Small intestine (tissue), 7 donors: ENCODE data around the gene ZNF320. TPM values are rescaled to one million over a fixed set of nuclear protein-coding genes. Genes with fewer than 3 reads are reported as not detected.
"Not testable (repeated sequence)": the region's sequence is repeated elsewhere in the genome, so short reads cannot be mapped to it uniquely, and the experiment has no call there.

ENCODE experiments used
- DNase-seq, 2 donors: peaks; one replicate each; pipeline versions ENCODE4 v3.0.0 to v3.0.0-alpha.2; 2013
- FAIRE-seq: peaks from 2 replicates; lab custom pipeline; 2012; peaks lifted over from hg19 to GRCh38; lab: Jason Lieb, UNC
- H3K27ac ChIP-seq, 3 donors: one replicate each; pipeline ENCODE4 v1.5.1; 2013; ENCODE audit warnings: low read length in 2 of 3, mild to moderate bottlenecking in 2 of 3, control low read depth in 1 of 3, inconsistent platforms in 1 of 3, low read depth in 1 of 3, moderate library complexity in 1 of 3
- H3K27me3 ChIP-seq, 3 donors: one replicate each; pipeline ENCODE4 v1.6.1; 2013; ENCODE audit warnings: low read length in 3 of 3, inconsistent platforms in 1 of 3; ENCODE audit not compliant: control insufficient read depth in 3 of 3, insufficient read depth in 3 of 3
- H3K36me3 ChIP-seq, 3 donors: one replicate each; pipeline ENCODE4 v1.6.1; 2013; ENCODE audit warnings: low read length in 3 of 3, inconsistent platforms in 1 of 3, low read depth in 1 of 3, mild to moderate bottlenecking in 1 of 3, moderate library complexity in 1 of 3; ENCODE audit not compliant: control insufficient read depth in 3 of 3, insufficient read depth in 2 of 3
- H3K4me1 ChIP-seq, 3 donors: one replicate each; pipeline ENCODE4 v1.6.1; 2013; ENCODE audit warnings: low read length in 2 of 3, inconsistent platforms in 1 of 3, low read depth in 1 of 3, mild to moderate bottlenecking in 1 of 3, moderate library complexity in 1 of 3; ENCODE audit not compliant: control insufficient read depth in 3 of 3, insufficient read depth in 2 of 3
- H3K4me3 ChIP-seq, 3 donors: one replicate each; pipeline ENCODE4 v1.5.1; 2013; ENCODE audit warnings: low read length in 3 of 3, control low read depth in 1 of 3, inconsistent platforms in 1 of 3, low read depth in 1 of 3, mild to moderate bottlenecking in 1 of 3, moderate library complexity in 1 of 3
- H3K9me3 ChIP-seq, 2 donors: one replicate each; pipeline ENCODE4 v1.6.1; 2013; ENCODE audit warnings: low read depth in 1 of 2, low read length in 1 of 2; ENCODE audit not compliant: control insufficient read depth in 2 of 2, insufficient read depth in 1 of 2
- WGBS, 3 donors: extraction: QIAGEN DNeasy Blood & Tissue Kit; methylation state at CpG; one replicate each; pipeline ENCODE4 v1.1.7; 2013; 5-methylcytosine and 5-hydroxymethylcytosine counted together
- polyA plus RNA-seq, 4 donors: library from polyadenylated mRNA; stranded (reverse) in 3 of 4; unstranded in 1 of 4; fragments of 200-250 nt in 3 of 4; fragments of 120-200 nt in 1 of 4; gene quantifications; one replicate each; pipeline versions ENCODE4 v1.2.1 to v1.2.3, GENCODE V29; 2013
- donor health status: healthy with polysubstance abuse.
- donor health status: control.
- donor health status: control.
- donor health status: Bipolar disorder and iron deficiency.
- donor health status: healthy.

The ZNF320 gene
- polyA plus RNA-seq, 4 donors = 3.4 to 33.8 (median 4.3) TPM

GRCh38 chr19:52871466-52871865, 26.0 kb downstream of the ZNF320 start:
- no peak overlapping the region for H3K4me3 ChIP-seq
- 90 to 93% (median 91%) methylated on average over 3 of the region's 3 CpGs for WGBS, 3 donors
- FAIRE-seq (no peak), DNase-seq (no peak)
- H3K9me3 ChIP-seq = peaks cover 3 to 37% of the 10 kb centered on the region in 2 donors
- no peaks in the 10 kb centered on the region for H3K27me3 ChIP-seq
- no peak overlapping the region for H3K27ac ChIP-seq
- peaks cover 0 to 3% (median 0%) of the 10 kb centered on the region in 3 donors for H3K36me3 ChIP-seq
- no peaks in the 10 kb centered on the region for H3K4me1 ChIP-seq

- not testable (repeated sequence) for H3K27me3 ChIP-seq, DNase-seq, H3K4me1 ChIP-seq, H3K4me3 ChIP-seq, FAIRE-seq, H3K36me3 ChIP-seq, H3K27ac ChIP-seq
- WGBS, 3 donors = 92 to 96% (median 92%) methylated on average over 11 of the region's 11 CpGs
- H3K9me3 ChIP-seq = peaks cover 1 to 32% of the 10 kb centered on the region in 2 donors
Measured at GRCh38 chr19:52868031-52868430, 29.4 kb downstream of the ZNF320 start.

GRCh38 chr19:52857378-52858191, 39.9 kb downstream of the ZNF320 start, which contains the start of gene ZNF468:
Gene ZNF468 (minus strand): TSS chr19:52857619. CDS start chr19:52854272, 3,347 bp downstream.
- not testable (repeated sequence) for FAIRE-seq

GRCh38 chr19:52856540-52857377, 40.7 kb downstream of the ZNF320 start:
- peak overlapping the region; percentile 45 to 88 (median 61) for H3K27ac ChIP-seq
- not testable (repeated sequence) for H3K27me3 ChIP-seq, H3K9me3 ChIP-seq, FAIRE-seq, H3K4me1 ChIP-seq
- peak overlapping the region; percentile 61 to 69 (median 62) for H3K4me3 ChIP-seq
- peak; percentile 2 to 42 for DNase-seq
- WGBS, 3 donors = 1 to 6% (median 3%) methylated on average over 21 to 24 of the region's 31 CpGs
- peaks cover 4 to 22% (median 7%) of the 10 kb centered on the region in 3 donors for H3K36me3 ChIP-seq

More at GRCh38 chr19:52857378-52858191, 39.9 kb downstream of the ZNF320 start, which contains the start of gene ZNF468:
- not testable (repeated sequence) for H3K4me1 ChIP-seq, H3K9me3 ChIP-seq, H3K27me3 ChIP-seq
- 3 to 10% (median 6%) methylated on average over 34 to 43 of the region's 43 CpGs for WGBS, 3 donors
- H3K4me3 ChIP-seq = peak within 1 kb of the TSS; percentile 61 to 69 (median 62)
- peak; percentile 73 to 88 for DNase-seq
- peak within 1 kb of the TSS; percentile 45 to 88 (median 61) for H3K27ac ChIP-seq
- H3K36me3 ChIP-seq = peaks cover 4 to 15% (median 7%) of the 10 kb centered on the region in 3 donors

Other genes with a start within 250 kb of the ZNF320 start
- gene ZNF611, start 162.6 kb downstream of the ZNF320 start, polyA plus RNA-seq = 10 to 100 TPM in 1 of 4 donors, 1 to 10 TPM in 3; 2.2 to 16.0 (median 3.9) TPM
- gene ZNF600, start 110.8 kb downstream of the ZNF320 start, polyA plus RNA-seq = 10 to 100 TPM in 3 of 4 donors, 1 to 10 TPM in 1; 4.9 to 19.8 (median 17.8) TPM
- gene ZNF28, start 76.0 kb downstream of the ZNF320 start, polyA plus RNA-seq = 10 to 100 TPM in 1 of 4 donors, 1 to 10 TPM in 3; 2.2 to 29.6 (median 5.8) TPM
- 10 to 100 TPM in 2 of 4 donors, 1 to 10 TPM in 2; 7.0 to 42.8 (median 10.4) TPM for gene ZNF468, start 40.0 kb downstream of the ZNF320 start, polyA plus RNA-seq
- gene ZNF888, start 25.8 kb upstream of the ZNF320 start, polyA plus RNA-seq = 10 to 100 TPM in 1 of 4 donors, 1 to 10 TPM in 3; 1.9 to 10.9 (median 2.5) TPM
- gene ZNF816, start 65.2 kb upstream of the ZNF320 start, polyA plus RNA-seq = 10 to 100 TPM in 1 of 4 donors, 1 to 10 TPM in 3; 2.0 to 18.1 (median 3.1) TPM
- not detected for gene ERVV-1, start 116.3 kb upstream of the ZNF320 start, polyA plus RNA-seq
- not detected for gene ERVV-2, start 147.1 kb upstream of the ZNF320 start, polyA plus RNA-seq
- gene ZNF160, start 205.8 kb upstream of the ZNF320 start, polyA plus RNA-seq = 100 to 1,000 TPM in 1 of 4 donors, 1 to 10 TPM in 3; 4.6 to 129 (median 8.9) TPM
- 10 to 100 TPM in 1 of 4 donors, 1 to 10 TPM in 2, under 1 TPM in 1; 0.81 to 49.5 (median 3.2) TPM for gene ZNF415, start 235.3 kb upstream of the ZNF320 start, polyA plus RNA-seq